Measurements from ENCODE around the gene USP4.
"Not testable (repeated sequence)": the region's sequence is repeated elsewhere in the genome, so short reads cannot be mapped to it uniquely, and the experiment has no call there.

Gene USP4

DNA sequence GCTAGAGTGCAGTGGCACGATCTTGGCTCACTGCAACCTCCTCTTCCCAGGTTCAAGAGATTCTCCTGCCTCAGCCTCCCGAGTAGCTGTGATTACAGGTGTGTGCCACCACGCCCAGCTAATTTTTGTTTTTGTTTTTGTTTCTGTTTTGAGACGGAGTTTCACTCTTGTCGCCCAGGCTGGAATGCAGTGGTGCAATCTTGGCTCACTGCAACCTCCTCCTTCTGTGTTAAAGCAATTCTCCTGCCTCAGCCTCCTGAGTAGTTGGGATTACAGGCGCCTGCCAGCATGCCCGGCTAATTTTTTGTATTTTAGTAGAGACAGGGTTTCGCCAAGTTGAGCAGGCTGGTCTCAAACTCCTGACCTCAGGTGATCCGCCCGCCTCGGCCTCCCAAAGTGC, 99.8 kb downstream of the USP4 start:
- not testable (repeated sequence) for DNase-seq

DNA sequence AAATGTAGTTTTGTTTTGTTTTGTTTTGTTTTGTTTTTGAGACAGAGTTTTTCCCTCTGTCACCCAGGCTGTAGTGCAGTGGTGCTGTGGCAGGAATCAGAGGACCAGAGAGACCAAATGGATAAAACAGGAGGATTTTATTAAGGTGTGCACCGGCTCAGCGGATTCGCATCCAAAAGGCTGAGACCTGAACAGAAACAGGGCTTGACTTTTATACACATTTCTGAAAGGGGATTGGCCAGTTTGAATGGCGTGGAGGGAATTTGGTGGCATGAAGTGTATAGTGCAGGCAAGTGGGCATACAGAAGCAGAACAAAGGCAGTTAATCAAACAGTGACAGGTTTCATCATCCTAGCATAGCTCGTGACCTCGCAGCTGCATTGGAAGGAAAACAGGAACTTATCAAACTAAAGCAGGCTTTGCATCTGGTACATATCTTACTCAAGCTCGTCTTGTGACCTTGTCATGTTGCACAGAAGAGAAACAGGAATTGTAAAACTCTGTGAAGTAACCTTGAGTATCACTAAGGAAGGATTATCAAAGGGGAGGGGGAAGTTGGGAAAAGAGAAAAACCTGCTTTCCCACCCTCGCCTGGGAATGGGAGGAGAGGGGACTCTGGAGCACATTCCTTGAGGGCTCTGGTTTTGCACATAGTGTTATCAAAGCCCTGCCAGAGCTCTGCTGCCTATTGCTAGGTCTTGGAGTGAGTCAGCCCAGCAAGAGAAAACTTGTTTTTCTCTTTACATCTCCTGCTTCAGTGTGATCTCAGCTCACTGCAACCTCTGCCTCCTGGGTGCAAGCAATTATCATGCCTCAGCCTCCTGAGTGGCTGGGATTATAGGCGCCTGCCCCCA, 101.4 kb downstream of the USP4 start:
- no peak for DNase-seq

DNA sequence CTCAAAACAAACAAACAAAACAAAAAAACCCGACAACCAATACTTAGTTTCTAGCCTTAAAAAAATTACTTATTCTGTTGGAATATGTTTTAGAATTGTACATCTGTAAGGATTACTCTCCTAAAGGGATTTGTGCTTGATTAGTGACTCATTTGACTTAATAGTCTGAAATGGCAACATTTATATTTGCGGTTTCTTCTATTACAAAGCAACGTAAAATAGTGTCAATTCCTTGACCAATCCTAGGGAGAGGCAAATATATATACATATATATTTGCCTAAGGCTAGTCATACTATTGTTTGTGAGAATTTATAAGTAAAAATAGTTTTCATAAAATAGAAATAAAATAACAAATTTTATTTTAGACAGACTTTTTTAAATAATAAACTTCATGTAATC, 102.5 kb downstream of the USP4 start:
- DNase-seq, result no peak

DNA sequence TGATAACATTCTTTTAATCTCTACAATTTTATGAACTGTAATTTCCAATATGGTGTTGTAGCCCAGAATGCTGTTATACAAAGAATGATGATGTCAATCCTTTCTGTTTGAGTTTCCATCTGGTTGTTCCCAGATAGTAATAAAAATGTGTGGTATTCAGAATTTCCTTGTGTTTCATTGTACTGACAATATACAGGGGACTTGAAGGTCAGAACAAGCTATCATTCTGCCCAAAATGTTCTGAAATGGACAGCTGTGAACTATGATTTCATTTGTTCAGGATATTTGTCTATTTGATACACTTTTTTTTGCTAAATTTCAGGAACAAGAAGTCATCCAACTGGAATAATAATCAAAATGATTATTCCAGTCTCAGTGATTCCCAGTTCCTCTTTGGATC, 103.6 kb downstream of the USP4 start:
- no peak for DNase-seq

DNA sequence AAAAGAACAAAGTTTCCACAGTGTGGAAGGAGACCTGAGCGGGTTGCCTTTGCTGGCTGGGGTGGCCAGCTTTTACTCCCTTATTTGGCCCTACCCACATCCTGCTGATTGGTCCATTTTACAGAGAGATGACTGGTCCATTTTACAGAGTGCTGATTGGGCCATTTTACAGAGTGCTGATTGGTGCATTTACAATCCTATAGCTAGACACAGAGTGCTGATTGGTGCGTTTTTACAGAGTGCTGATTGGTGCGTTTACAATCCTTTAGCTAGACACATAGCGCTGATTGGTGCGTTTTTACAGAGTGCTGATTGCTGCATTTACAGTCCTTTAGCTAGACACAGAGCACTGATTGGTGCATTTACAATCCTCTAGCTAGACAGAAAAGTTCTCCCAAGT, 111.0 kb downstream of the USP4 start:
- not testable (repeated sequence) for DNase-seq

Measured in NCI-H748 treated with DMSO at 0.1 percent for 48 hours (cell line).